ENCODE data around the gene KIRREL2.

GRCh38 chr19:35887197-35887596, 30.5 kb downstream of the KIRREL2 start:
- TF ChIP-seq SRF (IDR thresholded peaks at IDR 0.05; ENCODE audit: low read depth, low read length) (no peak), CTCF (IDR thresholded peaks at IDR 0.05; ENCODE audit: control extremely low read depth in 1 of 3, insufficient read depth in 1 of 3, low read depth in 1 of 3, low read length in 3 of 3) (no peak), SIN3A (conservative IDR thresholded peaks at IDR 0.05 in 1 of 2, IDR thresholded peaks at IDR 0.05 in 1 of 2; ENCODE audit: low read depth in 1 of 2, low read length in 2 of 2) (no peak), POLR2AphosphoS5 (IDR thresholded peaks at IDR 0.05; ENCODE audit: low read depth, low read length) (no peak), POLR2A (IDR thresholded peaks at IDR 0.05; ENCODE audit: control extremely low read depth in 1 of 2, low read depth in 2 of 2, low read length in 2 of 2) (no peak), MAX (IDR thresholded peaks at IDR 0.05) (no peak), TAF1 (IDR thresholded peaks at IDR 0.05; ENCODE audit: low read depth, low read length) (no peak), CREB1 (IDR thresholded peaks at IDR 0.05) (no peak), CBX5 (IDR thresholded peaks at IDR 0.05; ENCODE audit: low read depth, low read length) (no peak), EP300 (IDR thresholded peaks at IDR 0.05; ENCODE audit: borderline replicate concordance in 1 of 2, low read depth in 2 of 2, low read length in 2 of 2) (no peak), JUND (IDR thresholded peaks at IDR 0.05; ENCODE audit: low read length) (no peak)

Measured in H1 (cell line).